ENCODE measurements around the gene PRKG1.
"Not testable (repeated sequence)": the region's sequence is repeated elsewhere in the genome, so short reads cannot be mapped to it uniquely, and the experiment has no call there.

DNA sequence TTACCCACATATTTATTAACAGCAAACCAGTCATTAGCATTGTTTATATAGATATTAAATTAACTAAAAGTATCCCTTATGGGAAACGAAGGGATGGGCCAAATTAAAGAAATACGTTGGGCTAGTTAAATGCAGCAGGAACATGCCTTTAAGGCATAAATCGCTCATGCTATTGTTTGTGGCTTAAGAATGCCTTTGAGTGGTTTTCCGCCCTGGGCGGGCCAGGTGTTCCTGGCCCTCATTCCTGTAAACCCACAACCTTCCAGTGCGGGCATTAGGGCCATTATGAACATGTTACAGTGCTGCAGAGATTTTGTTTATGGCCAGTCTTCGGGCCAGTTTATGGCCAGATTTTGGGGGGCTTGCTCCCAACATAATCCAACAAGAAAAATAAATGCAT is 1173.6 kb downstream of the PRKG1 start:
- TF ChIP-seq PAX5 (IDR thresholded peaks at IDR 0.05; ENCODE audit: insufficient read depth, low read length, severe bottlenecking); POLR2A (IDR thresholded peaks at IDR 0.05; ENCODE audit: low read depth, low read length); POLR2AphosphoS5 (IDR thresholded peaks at IDR 0.05; ENCODE audit: low read depth, low read length): not testable (repeated sequence)

Data from GM12891 (cell line).